Sigmoid colon (tissue), 7 donors: ENCODE measurements around the gene ABCA8. TPM values are rescaled to one million over a fixed set of nuclear protein-coding genes. Genes with fewer than 3 reads are reported as not detected.

Experiments
- DNase-seq: peaks from one replicate; pipeline ENCODE4 v3.0.0-alpha.2; 2019
- H3K27ac ChIP-seq, 4 donors: fragments of 200-600 bp; sonication (generic); one replicate each; pipeline ENCODE4 v1.5.1; 2016 to 2019; ENCODE audit warnings: mild to moderate bottlenecking in 1 of 4
- H3K27me3 ChIP-seq, 3 donors: fragments of 200-600 bp; sonication (generic); one replicate each; pipeline ENCODE4 v1.5.1; 2019; ENCODE audit warnings: mild to moderate bottlenecking in 1 of 3
- H3K36me3 ChIP-seq, 4 donors: fragments of 200-600 bp; sonication (generic); one replicate each; pipeline ENCODE4 v1.5.1; 2016 to 2019
- H3K4me1 ChIP-seq, 4 donors: fragments of 200-600 bp; sonication (generic); one replicate each; pipeline ENCODE4 v1.5.1; 2017 to 2019
- H3K4me3 ChIP-seq, 4 donors: fragments of 200-600 bp; sonication (generic); one replicate each; pipeline ENCODE4 v1.5.1; 2017 to 2019; ENCODE audit warnings: mild to moderate bottlenecking in 2 of 4, moderate library complexity in 1 of 4
- H3K9me3 ChIP-seq, 4 donors: fragments of 200-600 bp in 3 of 4; sonication (generic) in 3 of 4; one replicate each; pipeline versions ENCODE4 v1.5.1 to v1.6.1; 2013 to 2019
- EP300 ChIP-seq, 4 donors: sonication (generic); formaldehyde crosslinking; IDR thresholded peaks; one replicate each; pipeline ENCODE4 v1.6.1; 2017; ENCODE audit warnings: antibody characterized with exemption in 4 of 4
- POLR2A ChIP-seq, 2 donors: fragments of 450-650 bp; IDR thresholded peaks; one replicate each; pipeline ENCODE4 v1.6.1; 2016; ENCODE audit warnings: antibody characterized with exemption in 2 of 2, mild to moderate bottlenecking in 2 of 2, moderate library complexity in 2 of 2
- POLR2AphosphoS5 ChIP-seq, 4 donors: sonication (generic); formaldehyde crosslinking; IDR thresholded peaks; one replicate each; pipeline ENCODE4 v1.6.1; 2017; ENCODE audit warnings: antibody characterized with exemption in 4 of 4
- WGBS, 2 donors: extraction: QIAGEN DNeasy Blood & Tissue Kit; methylation state at CpG; one replicate each; pipeline ENCODE4 v1.1.7; 2013; 5-methylcytosine and 5-hydroxymethylcytosine counted together
- intact Hi-C: fragments of 100-400 bp; cut with DNase I; formaldehyde crosslinking; loops from one replicate; pipeline ENCODE4 v1.15.1; 2023
- polyA plus RNA-seq, 3 donors: library from polyadenylated mRNA; stranded (reverse); fragments of 200-250 nt; gene quantifications; one replicate each; pipeline ENCODE4 v1.2.3, GENCODE V29; 2013
- total RNA-seq, 4 donors: library from RNA; depleted of rRNA; stranded (reverse); fragments of >200 nt; gene quantifications; one replicate each; pipeline ENCODE4 v1.1.0, GENCODE V29; 2016
- TF ChIP-seq, protein P1 (sequence below), 4 experiments: fragments of 450-650 bp in 3 of 4; fragments of 200-600 bp in 1 of 4; IDR thresholded peaks; one replicate each; pipeline ENCODE4 v1.5.1; 2016 to 2019; ENCODE audit warnings: antibody characterized with exemption in 4 of 4, mild to moderate bottlenecking in 3 of 4, moderate library complexity in 2 of 4
- donor health status: healthy with polysubstance abuse.
- donor health status: Bipolar disorder and iron deficiency.
- donor health status: healthy.

Gene ABCA8
- total and polyA plus RNA-seq, 7 donors: 2.8 to 71.5 (median 20.0) TPM

DNA sequence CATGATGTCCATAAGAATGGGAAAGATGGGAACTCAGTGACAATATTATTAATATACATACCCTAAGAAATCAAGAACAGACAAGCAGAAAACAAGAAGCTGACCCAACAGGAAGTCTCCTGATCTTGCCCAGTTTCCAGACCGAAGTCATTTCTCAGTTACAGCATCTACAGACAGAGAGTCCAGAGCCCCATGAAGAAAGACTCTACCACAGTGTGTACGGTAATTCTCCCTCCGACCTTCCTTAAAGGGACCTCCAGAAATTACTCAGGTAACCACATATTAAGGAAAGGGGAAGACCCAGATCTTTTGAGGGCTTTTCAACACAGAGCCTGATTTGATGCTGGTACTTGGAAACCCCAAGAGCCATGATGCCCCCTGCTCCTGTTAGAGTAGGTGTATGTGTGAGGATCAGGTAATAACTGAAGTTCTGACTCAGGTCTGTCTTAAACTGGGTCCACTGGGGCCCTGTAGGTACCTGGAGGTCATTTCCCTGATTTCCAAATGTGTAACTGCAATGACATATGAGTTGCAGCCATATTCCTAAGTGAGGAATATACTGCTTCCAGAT lies 132.4 kb downstream of the ABCA8 start:
- H3K4me3 ChIP-seq: no peak overlapping the region
- intact Hi-C loops: no loop called here
- DNase-seq: no peak
- WGBS, 2 donors: 83 to 86% methylated on average over 3 of the region's 3 CpGs
- H3K27ac ChIP-seq: no peak overlapping the region
- H3K27me3 ChIP-seq: no peaks in the 10 kb centered on the region
- H3K36me3 ChIP-seq: no peaks in the 10 kb centered on the region
- H3K9me3 ChIP-seq: no peaks in the 10 kb centered on the region
- TF ChIP-seq, protein P1, sequence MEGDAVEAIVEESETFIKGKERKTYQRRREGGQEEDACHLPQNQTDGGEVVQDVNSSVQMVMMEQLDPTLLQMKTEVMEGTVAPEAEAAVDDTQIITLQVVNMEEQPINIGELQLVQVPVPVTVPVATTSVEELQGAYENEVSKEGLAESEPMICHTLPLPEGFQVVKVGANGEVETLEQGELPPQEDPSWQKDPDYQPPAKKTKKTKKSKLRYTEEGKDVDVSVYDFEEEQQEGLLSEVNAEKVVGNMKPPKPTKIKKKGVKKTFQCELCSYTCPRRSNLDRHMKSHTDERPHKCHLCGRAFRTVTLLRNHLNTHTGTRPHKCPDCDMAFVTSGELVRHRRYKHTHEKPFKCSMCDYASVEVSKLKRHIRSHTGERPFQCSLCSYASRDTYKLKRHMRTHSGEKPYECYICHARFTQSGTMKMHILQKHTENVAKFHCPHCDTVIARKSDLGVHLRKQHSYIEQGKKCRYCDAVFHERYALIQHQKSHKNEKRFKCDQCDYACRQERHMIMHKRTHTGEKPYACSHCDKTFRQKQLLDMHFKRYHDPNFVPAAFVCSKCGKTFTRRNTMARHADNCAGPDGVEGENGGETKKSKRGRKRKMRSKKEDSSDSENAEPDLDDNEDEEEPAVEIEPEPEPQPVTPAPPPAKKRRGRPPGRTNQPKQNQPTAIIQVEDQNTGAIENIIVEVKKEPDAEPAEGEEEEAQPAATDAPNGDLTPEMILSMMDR (IDR thresholded peaks at IDR 0.05): no peak
- no peak for TF ChIP-seq EP300 (IDR thresholded peaks at IDR 0.05)
- no peak for TF ChIP-seq POLR2A (IDR thresholded peaks at IDR 0.05)
- TF ChIP-seq POLR2AphosphoS5 (IDR thresholded peaks at IDR 0.05): no peak
- no peaks in the 10 kb centered on the region for H3K4me1 ChIP-seq

DNA sequence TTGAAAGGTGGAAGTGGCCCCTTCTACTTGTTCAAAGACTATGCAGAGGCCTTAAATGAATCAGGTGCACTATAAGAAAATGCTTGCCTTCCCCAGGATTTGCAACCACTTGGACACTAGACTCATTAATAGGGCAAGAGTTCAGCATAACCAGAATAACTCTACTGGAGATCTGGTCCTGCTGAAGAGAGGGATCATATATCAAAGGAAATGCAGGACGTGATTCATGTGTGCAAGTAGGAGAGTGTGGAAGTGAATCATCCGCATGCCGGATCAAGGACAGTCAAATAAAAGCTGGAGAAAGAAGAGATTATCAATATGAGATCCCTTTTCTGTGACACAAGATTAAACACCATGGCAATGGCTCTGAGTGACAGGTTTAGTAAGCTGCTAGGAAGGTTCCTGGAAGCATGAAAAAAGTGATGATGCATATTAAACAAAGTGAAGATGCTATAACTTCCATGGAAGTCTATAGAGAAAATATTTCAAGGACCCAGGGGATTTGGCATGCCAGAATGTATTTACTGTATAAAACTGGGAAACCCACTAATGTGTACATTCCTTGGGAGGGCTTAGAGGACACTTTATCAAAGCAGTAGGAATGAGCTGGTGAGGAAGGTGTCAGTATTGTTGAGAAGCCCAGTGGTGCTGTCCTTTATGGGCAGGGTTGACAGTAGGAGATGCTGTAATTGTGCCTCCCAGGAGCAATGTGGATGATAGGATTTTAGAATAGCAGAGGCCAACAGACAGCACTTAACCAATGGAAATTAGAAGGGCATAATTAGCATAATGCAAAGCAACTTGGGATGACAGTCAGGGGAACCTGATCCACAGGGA lies 133.1 kb downstream of the ABCA8 start:
- Histone ChIP-seq H3K9me3 (no peaks in the 10 kb centered on the region), H3K4me3 (no peak overlapping the region), H3K27ac (no peak overlapping the region), H3K4me1 (no peaks in the 10 kb centered on the region), H3K27me3 (no peaks in the 10 kb centered on the region), H3K36me3 (no peaks in the 10 kb centered on the region)
- DNase-seq: no peak
- intact Hi-C loops: no loop called here
- TF ChIP-seq EP300 (IDR thresholded peaks at IDR 0.05) (no peak), POLR2A (IDR thresholded peaks at IDR 0.05) (no peak), POLR2AphosphoS5 (IDR thresholded peaks at IDR 0.05) (no peak)
- TF ChIP-seq, protein P1 (IDR thresholded peaks at IDR 0.05): no peak
- WGBS, 2 donors: 66 to 76% methylated on average over 3 of the region's 3 CpGs

DNA sequence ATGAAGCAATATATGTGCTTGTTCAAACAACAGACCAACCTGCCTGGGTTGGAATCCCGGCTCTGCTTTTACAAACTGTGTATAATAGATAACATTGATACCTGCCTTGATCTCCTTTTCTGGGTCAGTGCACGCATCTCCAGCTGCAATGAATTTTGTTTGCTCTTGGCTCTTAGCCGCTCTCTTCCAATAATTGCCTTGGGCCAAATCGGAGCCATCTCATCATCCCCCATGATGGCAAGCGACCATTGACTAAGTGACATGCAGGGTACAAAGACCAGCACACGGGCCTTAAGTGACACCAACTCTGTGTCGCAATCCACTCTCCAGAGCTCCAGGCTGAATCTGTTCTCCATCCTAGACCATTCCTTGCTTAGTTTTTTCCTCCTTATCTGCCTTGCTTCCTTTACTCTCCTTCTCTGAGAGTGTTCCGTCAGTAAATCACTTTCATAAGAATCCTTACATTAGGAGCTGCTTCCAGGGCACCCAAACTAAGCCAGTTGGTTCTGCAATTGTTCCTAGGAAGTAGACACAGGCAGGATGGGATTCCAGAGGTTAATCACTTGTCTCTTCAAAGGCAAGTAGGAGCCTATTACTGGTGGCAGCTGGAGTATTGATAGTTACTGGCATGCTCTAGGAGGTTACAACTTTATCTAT lies 134.2 kb downstream of the ABCA8 start:
- Histone ChIP-seq H3K4me1 (no peaks in the 10 kb centered on the region), H3K27me3 (no peaks in the 10 kb centered on the region), H3K36me3 (no peaks in the 10 kb centered on the region), H3K4me3 (no peak overlapping the region), H3K27ac (no peak overlapping the region), H3K9me3 (no peaks in the 10 kb centered on the region)
- WGBS, 2 donors: 64 to 80% methylated on average over 8 of the region's 8 CpGs
- DNase-seq: no peak
- intact Hi-C loops: no loop called here
- no peak for TF ChIP-seq EP300 (IDR thresholded peaks at IDR 0.05)
- TF ChIP-seq, protein P1 (IDR thresholded peaks at IDR 0.05): no peak
- TF ChIP-seq POLR2A (IDR thresholded peaks at IDR 0.05): no peak
- no peak for TF ChIP-seq POLR2AphosphoS5 (IDR thresholded peaks at IDR 0.05)

DNA sequence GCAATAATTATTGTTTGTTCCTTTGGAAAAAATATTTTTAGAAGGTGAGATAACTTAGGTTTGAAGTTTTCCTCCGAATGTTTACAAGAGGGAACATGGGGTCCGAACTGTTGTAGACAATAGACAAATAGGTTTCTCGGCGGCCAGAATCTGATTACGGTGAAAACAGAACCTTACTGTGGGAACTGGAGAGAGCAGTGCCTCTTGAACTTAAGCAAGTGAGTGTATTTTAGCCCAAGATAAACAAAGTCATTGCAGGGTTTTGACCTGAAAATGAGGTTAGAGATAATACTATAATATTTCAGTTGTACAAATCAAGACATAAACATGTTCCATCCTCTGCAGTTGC lies 134.7 kb downstream of the ABCA8 start:
- H3K27me3 ChIP-seq: no peaks in the 10 kb centered on the region
- no peaks in the 10 kb centered on the region for H3K36me3 ChIP-seq
- no peak overlapping the region for H3K4me3 ChIP-seq
- WGBS, 2 donors: 81 to 83% methylated on average over 5 of the region's 5 CpGs
- H3K4me1 ChIP-seq: no peaks in the 10 kb centered on the region
- no peaks in the 10 kb centered on the region for H3K9me3 ChIP-seq
- no peak overlapping the region for H3K27ac ChIP-seq
- intact Hi-C loops: no loop called here
- no peak for DNase-seq
- TF ChIP-seq POLR2A (IDR thresholded peaks at IDR 0.05) (no peak), POLR2AphosphoS5 (IDR thresholded peaks at IDR 0.05) (no peak), EP300 (IDR thresholded peaks at IDR 0.05) (no peak)

DNA sequence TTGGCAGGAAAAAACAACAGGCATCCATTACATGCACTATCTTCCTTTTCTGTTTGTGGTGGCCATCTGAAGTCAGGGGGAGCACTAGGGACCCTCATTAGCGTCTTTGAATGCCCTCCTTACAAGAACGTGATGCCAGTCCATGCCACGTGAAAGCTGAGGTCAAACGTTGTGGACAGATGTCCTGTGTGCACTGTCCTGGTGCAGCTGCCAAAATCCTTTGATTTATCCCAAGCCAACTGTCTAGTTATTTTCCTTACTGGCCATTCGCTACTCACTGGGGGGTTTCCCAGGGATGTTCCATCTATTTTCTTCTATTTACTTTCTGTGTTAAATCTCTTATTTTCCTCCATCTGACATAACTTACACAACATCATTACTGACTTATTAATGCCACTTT lies 135.7 kb downstream of the ABCA8 start:
- Histone ChIP-seq H3K4me3 (no peak overlapping the region), H3K4me1 (no peaks in the 10 kb centered on the region), H3K27ac (no peak overlapping the region), H3K9me3 (no peaks in the 10 kb centered on the region), H3K36me3 (no peaks in the 10 kb centered on the region), H3K27me3 (no peaks in the 10 kb centered on the region)
- 84 to 88% methylated on average over 5 of the region's 5 CpGs for WGBS, 2 donors
- DNase-seq: no peak
- intact Hi-C loops: no loop called here
- TF ChIP-seq POLR2AphosphoS5 (IDR thresholded peaks at IDR 0.05): no peak
- no peak for TF ChIP-seq EP300 (IDR thresholded peaks at IDR 0.05)
- TF ChIP-seq, protein P1 (IDR thresholded peaks at IDR 0.05): no peak
- TF ChIP-seq POLR2A (IDR thresholded peaks at IDR 0.05): no peak
